Immature natural killer cell (primary cell): ENCODE data around the gene CNDP2. TPM values are rescaled to one million over a fixed set of nuclear protein-coding genes. Genes with fewer than 3 reads are reported as not detected.
"Not testable (repeated sequence)": the region's sequence is repeated elsewhere in the genome, so short reads cannot be mapped to it uniquely, and the experiment has no call there.

ENCODE experiments used
- DNase-seq, 3 donors: peaks; one replicate each; pipeline ENCODE4 v3.0.0; 2022; ENCODE audit warnings: mixed read lengths in 1 of 3
- H3K27ac Mint-ChIP-seq, 6 donors: one replicate each; pipeline ENCODE4 v1.8.0; 2020; ENCODE audit warnings: mixed read lengths in 6 of 6, mild to moderate bottlenecking in 5 of 6, inconsistent platforms in 4 of 6, moderate library complexity in 3 of 6
- H3K27me3 Mint-ChIP-seq, 3 donors: one replicate each; pipeline ENCODE4 v1.8.0; 2020 to 2021; ENCODE audit warnings: low read depth in 3 of 3, mild to moderate bottlenecking in 3 of 3, mixed read lengths in 3 of 3, moderate library complexity in 3 of 3, inconsistent platforms in 1 of 3
- H3K36me3 Mint-ChIP-seq, 3 donors: one replicate each; pipeline ENCODE4 v1.8.0; 2020; ENCODE audit warnings: mixed read lengths in 3 of 3, inconsistent platforms in 2 of 3, mild to moderate bottlenecking in 2 of 3
- H3K4me1 Mint-ChIP-seq, 2 donors: one replicate each; pipeline ENCODE4 v1.8.0; 2020; ENCODE audit warnings: inconsistent platforms in 2 of 2, mild to moderate bottlenecking in 2 of 2, mixed read lengths in 2 of 2, moderate library complexity in 1 of 2
- H3K4me3 Mint-ChIP-seq, 5 donors: one replicate each; pipeline ENCODE4 v1.8.0; 2020; ENCODE audit warnings: mild to moderate bottlenecking in 5 of 5, mixed read lengths in 5 of 5, inconsistent platforms in 3 of 5, moderate library complexity in 3 of 5
- H3K9me3 Mint-ChIP-seq, 6 donors: one replicate each; pipeline ENCODE4 v1.8.0; 2020; ENCODE audit warnings: mild to moderate bottlenecking in 6 of 6, mixed read lengths in 6 of 6, inconsistent platforms in 4 of 6, moderate library complexity in 3 of 6
- polyA plus RNA-seq, 3 donors: library from polyadenylated mRNA; unstranded; fragments of 300-500 nt; fragmentation: Illumina TruSeq; gene quantifications; one replicate each; pipeline ENCODE4 v1.2.3, GENCODE V29; 2021

CNDP2 gene
- polyA plus RNA-seq, 3 donors from 2014 or later = 117 to 187 (median 182) TPM

DNA sequence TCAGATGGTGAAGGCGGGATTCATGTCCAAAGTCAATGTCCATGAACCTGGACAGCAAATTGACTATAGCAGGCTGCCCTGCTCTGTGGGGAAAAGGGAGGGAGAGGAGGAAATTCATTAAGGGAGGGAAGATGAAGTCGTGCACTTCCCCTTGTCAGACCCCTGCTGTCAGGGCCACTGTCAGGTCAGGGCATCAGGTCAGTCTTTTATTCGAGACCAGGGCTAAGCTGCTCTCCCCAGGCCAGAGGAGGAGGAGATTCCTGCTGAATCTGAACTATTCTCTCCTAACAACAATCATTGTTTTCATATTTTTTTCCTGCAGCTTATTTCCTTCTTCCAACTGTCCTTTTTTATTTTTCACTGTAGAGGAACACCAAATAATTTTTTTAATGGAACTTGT, 55.3 kb downstream of the CNDP2 start:
- no peak overlapping the region for H3K4me3 Mint-ChIP-seq
- DNase-seq = no peak
- peaks cover 0 to 6% (median 0%) of the 10 kb centered on the region in 3 donors for H3K36me3 Mint-ChIP-seq
- H3K9me3 Mint-ChIP-seq = peaks cover 0 to 7% (median 3%) of the 10 kb centered on the region in 6 donors
- H3K27ac Mint-ChIP-seq = no peak overlapping the region
- no peaks in the 10 kb centered on the region for H3K4me1 Mint-ChIP-seq
- H3K27me3 Mint-ChIP-seq = peaks cover 0 to 14% (median 4%) of the 10 kb centered on the region in 3 donors

GRCh38 chr18:74551936-74552555, 55.9 kb downstream of the CNDP2 start:
- H3K36me3 Mint-ChIP-seq = peaks cover 0 to 6% (median 0%) of the 10 kb centered on the region in 3 donors

DNA sequence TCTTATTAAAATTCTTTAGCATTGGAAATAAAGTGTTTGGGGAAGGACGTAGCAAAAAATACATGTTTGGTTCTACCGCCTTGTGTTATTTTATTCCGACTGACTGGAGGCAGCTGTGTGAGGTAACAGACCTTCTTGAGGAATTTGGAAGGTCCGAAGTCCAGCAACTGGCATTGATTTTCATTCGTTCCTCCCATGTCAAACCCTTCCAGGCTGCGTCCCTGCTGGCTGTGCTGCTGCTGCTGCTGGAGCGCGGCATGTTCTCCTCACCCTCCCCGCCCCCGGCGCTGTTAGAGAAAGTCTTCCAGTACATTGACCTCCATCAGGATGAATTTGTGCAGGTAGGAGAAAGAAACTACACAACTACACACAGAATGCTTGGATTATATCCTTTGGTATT, 60.0 kb downstream of the CNDP2 start:
- H3K27me3 Mint-ChIP-seq = peaks cover 0 to 7% (median 4%) of the 10 kb centered on the region in 3 donors
- H3K36me3 Mint-ChIP-seq = no peaks in the 10 kb centered on the region
- no peak for DNase-seq
- no peaks in the 10 kb centered on the region for H3K4me1 Mint-ChIP-seq
- peaks cover 0 to 1% (median 0%) of the 10 kb centered on the region in 6 donors for H3K9me3 Mint-ChIP-seq
- no peak overlapping the region for H3K27ac Mint-ChIP-seq
- no peak overlapping the region for H3K4me3 Mint-ChIP-seq

More at GRCh38 chr18:74551936-74552555, 55.9 kb downstream of the CNDP2 start:
- Mint-ChIP-seq H3K27me3 (peaks cover 0 to 12% (median 4%) of the 10 kb centered on the region in 3 donors), H3K27ac (no peak overlapping the region), H3K4me3 (no peak overlapping the region), H3K9me3 (peaks cover 0 to 7% (median 3%) of the 10 kb centered on the region in 6 donors), H3K4me1 (no peaks in the 10 kb centered on the region)
- peak; percentile 53 to 68 (median 60) for DNase-seq

DNA sequence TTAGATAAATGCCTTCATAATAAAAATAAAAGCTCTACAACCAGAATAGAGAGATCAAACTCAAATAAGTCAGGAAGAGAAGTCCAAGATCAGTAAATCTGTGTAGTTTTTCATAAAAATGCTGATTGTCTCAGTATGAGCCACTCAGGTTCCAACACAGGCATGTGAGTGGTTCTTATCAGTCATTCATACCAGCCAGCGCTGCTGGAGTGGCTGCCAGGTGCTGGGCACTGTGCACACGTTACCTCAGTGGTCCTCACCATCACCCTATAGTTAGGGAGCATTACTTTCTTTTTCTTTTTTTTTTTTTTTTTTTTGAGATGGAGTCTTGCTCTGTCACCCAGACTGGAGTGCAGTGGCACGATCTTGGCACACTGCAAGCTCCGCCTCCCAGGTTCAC, 61.9 kb downstream of the CNDP2 start:
- H3K9me3 Mint-ChIP-seq = no peaks in the 10 kb centered on the region
- H3K4me1 Mint-ChIP-seq = no peaks in the 10 kb centered on the region
- no peak overlapping the region for H3K4me3 Mint-ChIP-seq
- DNase-seq = no peak
- peaks cover 1 to 5% (median 3%) of the 10 kb centered on the region in 3 donors for H3K27me3 Mint-ChIP-seq
- no peak overlapping the region for H3K27ac Mint-ChIP-seq
- H3K36me3 Mint-ChIP-seq = no peaks in the 10 kb centered on the region

DNA sequence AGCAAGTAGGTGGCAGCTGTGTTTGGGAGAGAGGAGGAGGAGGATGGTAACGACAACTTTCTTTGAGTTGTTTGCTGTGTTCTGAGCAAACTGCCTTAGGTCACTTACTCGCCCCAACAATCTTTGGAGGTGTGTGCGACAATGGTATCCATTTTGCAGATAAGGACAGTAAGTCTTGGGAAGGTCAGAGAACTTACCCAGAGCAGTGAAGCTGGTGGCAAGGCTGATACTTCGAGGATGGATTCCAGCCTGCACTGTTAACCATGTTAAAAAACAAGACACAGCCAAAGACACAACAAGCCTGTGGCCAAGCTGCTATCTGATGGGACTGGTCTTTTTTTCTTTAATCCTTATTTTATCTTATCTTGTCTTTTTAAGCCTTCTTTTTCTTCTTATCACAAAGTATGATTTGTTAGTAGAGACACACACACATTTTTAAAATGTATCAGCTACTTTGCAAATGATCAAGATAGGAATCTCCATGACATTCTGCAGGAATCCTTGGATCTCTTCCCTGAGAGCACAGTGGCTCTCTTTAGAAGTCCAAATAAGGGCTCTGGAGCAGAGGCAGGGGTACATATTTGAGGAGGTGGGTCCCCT, 66.1 kb downstream of the CNDP2 start:
- no peak overlapping the region for H3K4me3 Mint-ChIP-seq
- H3K27me3 Mint-ChIP-seq = peaks cover 1 to 7% (median 5%) of the 10 kb centered on the region in 3 donors
- no peak overlapping the region for H3K27ac Mint-ChIP-seq
- H3K36me3 Mint-ChIP-seq = no peaks in the 10 kb centered on the region
- no peaks in the 10 kb centered on the region for H3K4me1 Mint-ChIP-seq
- no peak for DNase-seq
- H3K9me3 Mint-ChIP-seq = no peaks in the 10 kb centered on the region

GRCh38 chr18:74562775-74563174, 66.6 kb downstream of the CNDP2 start:
- Mint-ChIP-seq H3K27me3 (peaks cover 1 to 7% (median 5%) of the 10 kb centered on the region in 3 donors), H3K36me3 (no peaks in the 10 kb centered on the region), H3K9me3 (no peaks in the 10 kb centered on the region), H3K27ac (no peak overlapping the region), H3K4me1 (no peaks in the 10 kb centered on the region), H3K4me3 (no peak overlapping the region)
- DNase-seq = no peak

DNA sequence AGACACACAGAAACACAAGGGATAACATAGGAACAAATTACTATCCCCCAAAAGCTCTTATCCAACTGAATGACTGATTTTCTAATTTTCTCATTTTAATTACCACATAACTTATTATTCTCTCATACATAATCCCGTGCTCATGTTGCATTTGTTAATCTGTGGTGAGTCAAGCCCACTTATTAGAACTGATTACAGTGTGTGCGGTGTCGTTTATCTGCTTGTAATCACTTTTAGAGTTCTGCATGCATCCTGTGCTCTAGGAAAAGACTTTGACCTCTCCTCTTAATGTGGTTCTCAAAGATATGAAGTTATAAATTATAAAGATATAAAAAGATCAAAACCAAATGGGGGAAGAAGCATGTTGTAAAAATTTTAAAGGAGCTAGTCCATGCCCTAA, 67.8 kb downstream of the CNDP2 start:
- no peak for DNase-seq
- H3K4me1 Mint-ChIP-seq = no peaks in the 10 kb centered on the region
- H3K9me3 Mint-ChIP-seq = no peaks in the 10 kb centered on the region
- H3K27ac Mint-ChIP-seq = no peak overlapping the region
- H3K4me3 Mint-ChIP-seq = no peak overlapping the region
- peaks cover 1 to 10% (median 8%) of the 10 kb centered on the region in 3 donors for H3K27me3 Mint-ChIP-seq
- no peaks in the 10 kb centered on the region for H3K36me3 Mint-ChIP-seq

- DNase-seq, H3K36me3 Mint-ChIP-seq, H3K27ac Mint-ChIP-seq, H3K4me1 Mint-ChIP-seq, H3K9me3 Mint-ChIP-seq, H3K4me3 Mint-ChIP-seq: not testable (repeated sequence)
- H3K27me3 Mint-ChIP-seq = peaks cover 1 to 12% (median 9%) of the 10 kb centered on the region in 3 donors
Measured at GRCh38 chr18:74565164-74565563, 69.0 kb downstream of the CNDP2 start.

DNA sequence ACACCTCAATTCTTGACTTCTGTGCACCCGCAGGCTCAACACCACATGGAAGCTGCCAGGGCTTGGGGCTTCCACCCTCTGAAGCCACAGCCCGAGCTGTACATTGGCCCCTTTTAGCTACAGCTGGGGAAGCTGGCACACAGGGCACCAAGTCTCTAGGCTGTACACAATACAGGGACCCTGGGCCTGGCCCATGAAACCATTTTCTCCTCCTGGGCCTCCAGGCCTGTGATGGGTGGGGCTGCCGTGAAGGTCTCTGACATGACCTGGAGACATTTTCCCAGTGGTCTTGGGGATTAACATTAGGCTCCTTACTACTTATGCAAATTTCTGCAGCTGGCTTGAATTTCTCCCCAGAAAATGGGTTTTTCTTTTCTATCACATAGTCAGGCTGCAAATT, 69.8 kb downstream of the CNDP2 start:
- H3K27me3 Mint-ChIP-seq = peaks cover 3 to 14% (median 9%) of the 10 kb centered on the region in 3 donors
- not testable (repeated sequence) for H3K36me3 Mint-ChIP-seq, H3K4me1 Mint-ChIP-seq, H3K27ac Mint-ChIP-seq, DNase-seq, H3K9me3 Mint-ChIP-seq, H3K4me3 Mint-ChIP-seq

- no peak for DNase-seq
- Mint-ChIP-seq H3K9me3 (no peaks in the 10 kb centered on the region), H3K27ac (no peak overlapping the region), H3K36me3 (no peaks in the 10 kb centered on the region), H3K27me3 (peaks cover 2 to 14% (median 8%) of the 10 kb centered on the region in 3 donors), H3K4me3 (no peak overlapping the region), H3K4me1 (no peaks in the 10 kb centered on the region)
Measured at GRCh38 chr18:74567822-74568221, 71.7 kb downstream of the CNDP2 start.

DNA sequence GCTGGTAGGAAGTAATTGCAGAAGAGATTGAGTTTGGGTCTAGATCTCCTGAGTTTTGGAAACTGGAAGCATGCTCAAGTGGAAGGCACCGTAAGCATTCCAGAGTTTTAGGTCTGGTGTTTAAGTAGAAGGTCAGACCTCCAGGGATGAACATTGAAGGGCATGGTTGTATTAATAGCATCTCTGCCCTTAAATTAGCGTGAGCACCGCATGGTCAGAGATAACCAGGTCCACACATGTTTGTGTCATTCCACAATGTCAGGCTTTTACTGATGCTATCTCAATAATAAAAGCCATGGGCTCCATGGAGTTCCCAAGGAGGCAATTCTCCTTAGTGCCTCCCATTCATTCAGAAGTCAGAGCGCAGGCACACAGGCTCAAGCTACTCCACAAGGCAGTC, 73.2 kb downstream of the CNDP2 start:
- H3K36me3 Mint-ChIP-seq = peaks cover 0 to 4% (median 0%) of the 10 kb centered on the region in 3 donors
- no peaks in the 10 kb centered on the region for H3K4me1 Mint-ChIP-seq
- H3K27me3 Mint-ChIP-seq = peaks cover 2 to 17% (median 8%) of the 10 kb centered on the region in 3 donors
- no peak overlapping the region for H3K4me3 Mint-ChIP-seq
- no peaks in the 10 kb centered on the region for H3K9me3 Mint-ChIP-seq
- no peak overlapping the region for H3K27ac Mint-ChIP-seq
- DNase-seq = no peak

- Mint-ChIP-seq H3K9me3 (no peaks in the 10 kb centered on the region), H3K4me3 (no peak overlapping the region), H3K36me3 (peaks cover 0 to 4% (median 0%) of the 10 kb centered on the region in 3 donors), H3K4me1 (no peaks in the 10 kb centered on the region), H3K27me3 (peaks cover 2 to 21% (median 6%) of the 10 kb centered on the region in 3 donors), H3K27ac (no peak overlapping the region)
- no peak for DNase-seq
Measured at GRCh38 chr18:74570266-74570665, 74.1 kb downstream of the CNDP2 start.

DNA sequence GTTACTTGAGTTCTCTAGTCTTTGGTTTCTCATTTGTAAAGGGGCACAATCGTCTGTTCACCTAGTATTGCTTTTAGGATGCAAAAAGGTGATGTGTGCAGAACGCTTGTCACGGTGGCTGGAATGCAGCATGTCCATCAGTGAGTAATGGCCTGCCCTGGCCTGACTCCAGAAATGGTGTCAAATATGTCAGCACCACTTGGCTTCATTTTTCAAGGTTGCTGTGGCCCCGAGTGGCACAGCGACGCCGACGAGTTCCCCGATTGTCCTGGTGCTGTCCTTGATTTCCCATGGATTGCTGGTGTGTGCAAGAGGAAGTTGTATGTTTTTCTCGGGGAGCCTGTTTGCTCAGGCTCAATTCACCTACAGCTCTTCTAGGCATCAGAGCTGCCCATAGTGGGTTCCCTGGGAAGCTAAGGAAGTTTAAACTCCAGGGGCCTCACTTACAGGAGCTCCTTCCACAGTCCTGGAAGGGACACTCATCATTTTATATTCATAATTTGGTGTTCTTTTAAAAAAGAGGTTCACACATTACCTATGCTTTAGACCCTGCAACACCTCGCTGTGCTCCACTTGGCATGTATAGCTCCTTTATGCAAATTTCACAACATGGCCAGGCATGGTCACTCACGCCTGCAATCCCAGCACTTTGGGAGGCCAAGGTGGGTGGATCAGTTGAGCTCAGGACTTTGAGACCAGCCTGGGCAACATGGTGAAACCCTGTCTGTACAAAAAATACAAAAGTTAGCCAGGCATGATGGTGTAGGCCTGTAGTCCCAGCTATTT, 75.9 kb downstream of the CNDP2 start:
- H3K27me3 Mint-ChIP-seq = peaks cover 2 to 17% (median 5%) of the 10 kb centered on the region in 3 donors
- peaks cover 0 to 4% (median 0%) of the 10 kb centered on the region in 3 donors for H3K36me3 Mint-ChIP-seq
- no peak for DNase-seq
- H3K9me3 Mint-ChIP-seq = no peaks in the 10 kb centered on the region
- no peak overlapping the region for H3K27ac Mint-ChIP-seq
- H3K4me3 Mint-ChIP-seq = no peak overlapping the region
- no peaks in the 10 kb centered on the region for H3K4me1 Mint-ChIP-seq

GRCh38 chr18:74573053-74573452, 76.9 kb downstream of the CNDP2 start:
- no peaks in the 10 kb centered on the region for H3K4me1 Mint-ChIP-seq
- H3K9me3 Mint-ChIP-seq = no peaks in the 10 kb centered on the region
- H3K36me3 Mint-ChIP-seq = peaks cover 0 to 4% (median 0%) of the 10 kb centered on the region in 3 donors
- no peak overlapping the region for H3K27ac Mint-ChIP-seq
- no peak for DNase-seq
- H3K4me3 Mint-ChIP-seq = no peak overlapping the region
- H3K27me3 Mint-ChIP-seq = peaks cover 2 to 17% (median 4%) of the 10 kb centered on the region in 3 donors
